Esophagus muscularis mucosa (tissue), 4 donors: ENCODE measurements around the gene TRAPPC3. TPM values are rescaled to one million over a fixed set of nuclear protein-coding genes. Genes with fewer than 3 reads are reported as not detected.
"Not testable (repeated sequence)": the region's sequence is repeated elsewhere in the genome, so short reads cannot be mapped to it uniquely, and the experiment has no call there.

Source experiments
- DNase-seq: peaks from one replicate; pipeline ENCODE4 v3.0.0-alpha.2; 2017; ENCODE audit errors: extremely low spot score
- H3K27ac ChIP-seq, 4 donors: fragments of 200-600 bp; sonication (generic); replicated peaks in 1 of 4; 1 replicate in 3 of 4; 2 replicates in 1 of 4; pipeline ENCODE4 v1.5.1; 2016 to 2019; ENCODE audit warnings: mild to moderate bottlenecking in 1 of 4
- H3K27me3 ChIP-seq, 4 donors: fragments of 200-600 bp; sonication (generic); one replicate each; pipeline versions ENCODE4 v1.5.1 to v1.6.0; 2016 to 2019
- H3K36me3 ChIP-seq, 4 donors: fragments of 200-600 bp; sonication (generic); one replicate each; pipeline ENCODE4 v1.5.1; 2016 to 2019
- H3K4me1 ChIP-seq, 4 donors: fragments of 200-600 bp; sonication (generic); one replicate each; pipeline ENCODE4 v1.5.1; 2016 to 2019
- H3K4me3 ChIP-seq, 4 donors: fragments of 200-600 bp; sonication (generic); 1 replicate in 2 of 4; 2 replicates in 2 of 4; pipeline ENCODE4 v1.5.1; 2016 to 2019; ENCODE audit warnings: mild to moderate bottlenecking in 4 of 4, moderate library complexity in 1 of 4
- H3K9me3 ChIP-seq, 4 donors: fragments of 200-600 bp; sonication (generic); 1 replicate in 3 of 4; 2 replicates in 1 of 4; pipeline ENCODE4 v1.5.1; 2016 to 2019
- CTCF ChIP-seq, 3 experiments: fragments of 200-600 bp in 2 of 3; fragments of 450-650 bp in 1 of 3; sonication (generic) in 2 of 3; IDR thresholded peaks; one replicate each; pipeline ENCODE4 v1.5.1; 2017 to 2019; ENCODE audit warnings: antibody characterized with exemption in 3 of 3, mild to moderate bottlenecking in 2 of 3, moderate library complexity in 1 of 3
- EP300 ChIP-seq: sonication (generic); formaldehyde crosslinking; IDR thresholded peaks from one replicate; pipeline ENCODE4 v1.6.1; 2017; ENCODE audit warnings: antibody characterized with exemption
- POLR2A ChIP-seq: fragments of 450-650 bp; IDR thresholded peaks from one replicate; pipeline ENCODE4 v1.6.1; 2017; ENCODE audit warnings: antibody characterized with exemption, moderate library complexity, mild to moderate bottlenecking, low read depth
- POLR2AphosphoS5 ChIP-seq, 2 donors: sonication (generic); formaldehyde crosslinking; IDR thresholded peaks; one replicate each; pipeline ENCODE4 v1.6.1; 2017; ENCODE audit warnings: antibody characterized with exemption in 2 of 2
- WGBS: methylation state at CpG from one replicate; pipeline ENCODE4 v1.1.5; 2018; 5-methylcytosine and 5-hydroxymethylcytosine counted together
- intact Hi-C: fragments of 100-400 bp; cut with DNase I; formaldehyde crosslinking; loops from one replicate; pipeline ENCODE4 v1.15.1; 2023
- total RNA-seq, 4 donors: library from RNA; depleted of rRNA; stranded (reverse); fragments of >200 nt; gene quantifications; one replicate each; pipeline versions ENCODE4 v1.1.0 to v1.2.1, GENCODE V29; 2016

The TRAPPC3 gene
- total RNA-seq, 4 donors from 2014 or later, result 97.9 to 164 (median 122) TPM

DNA sequence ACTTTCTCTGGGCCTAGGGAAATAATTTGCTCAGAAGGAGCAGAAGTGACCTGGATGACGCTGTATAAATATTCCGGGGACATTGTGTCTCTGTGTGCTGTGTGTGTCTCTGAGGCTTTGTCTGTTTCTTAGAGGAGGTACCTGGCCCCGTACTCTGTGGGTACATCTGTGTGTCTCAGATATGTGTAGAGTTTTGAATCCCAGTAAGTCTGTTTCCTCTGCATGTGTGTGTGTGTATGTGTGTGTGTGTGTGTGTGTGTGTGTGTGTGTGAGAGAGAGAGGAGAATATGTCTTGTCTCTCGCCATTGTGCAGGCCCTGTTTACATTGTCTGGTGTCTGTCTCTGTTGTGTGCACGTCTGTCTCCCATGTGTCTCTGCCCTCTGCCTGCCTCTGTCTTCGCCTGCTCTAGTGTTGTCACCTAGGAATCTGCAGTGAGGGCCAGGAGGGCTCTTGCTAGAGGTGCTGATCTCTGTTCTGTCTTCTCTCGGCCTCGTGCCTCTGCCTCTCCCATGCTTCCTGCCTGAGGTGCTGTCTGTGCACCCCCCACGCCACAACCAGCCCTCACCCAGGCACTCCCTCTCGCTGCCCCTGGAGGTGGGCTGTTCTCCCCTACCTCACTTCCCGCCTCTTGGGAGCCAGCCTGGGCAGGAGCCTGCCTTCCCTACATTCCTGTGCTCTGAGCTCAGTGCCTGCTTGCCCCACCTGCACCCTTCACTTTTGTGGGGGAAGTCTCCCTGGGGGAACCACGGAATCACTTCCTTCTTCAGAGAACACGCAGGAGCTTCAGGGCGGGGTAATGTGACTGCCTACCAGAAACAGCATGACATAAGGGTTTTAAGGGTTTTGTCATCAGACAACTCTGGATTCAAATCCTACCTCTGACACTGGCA lies 12.6 kb upstream of the TRAPPC3 start:
- Histone ChIP-seq H3K27me3 (no peaks in the 10 kb centered on the region), H3K27ac (peak overlapping the region; percentile 97 to 99 (median 98)), H3K4me3 (peak overlapping the region; percentile 45 to 97 (median 54)), H3K36me3 (peaks cover 0 to 25% (median 0%) of the 10 kb centered on the region in 4 donors), H3K4me1 (peaks cover 93 to 99% (median 96%) of the 10 kb centered on the region in 4 donors), H3K9me3 (no peaks in the 10 kb centered on the region)
- 17% methylated on average over 12 of the region's 14 CpGs for WGBS
- intact Hi-C loops, result no loop called here
- TF ChIP-seq EP300 (no peak), POLR2A (no peak), CTCF (IDR thresholded peaks at IDR 0.05) (no peak), POLR2AphosphoS5 (IDR thresholded peaks at IDR 0.05) (no peak)
- DNase-seq, result no peak

GRCh38 chr1:36160949-36161485 lies 11.7 kb upstream of the TRAPPC3 start:
- H3K9me3 ChIP-seq, result no peaks in the 10 kb centered on the region
- H3K4me1 ChIP-seq, result peaks cover 84 to 90% (median 88%) of the 10 kb centered on the region in 4 donors
- H3K27ac ChIP-seq, result peak overlapping the region; percentile 97 to 99 (median 98)
- WGBS, result 0% methylated on average over 10 of the region's 12 CpGs
- DNase-seq, result no peak
- peak overlapping the region; percentile 45 to 97 (median 54) for H3K4me3 ChIP-seq
- no peaks in the 10 kb centered on the region for H3K27me3 ChIP-seq
- no peak for TF ChIP-seq EP300
- peak; percentile 26 to 37 (median 31) for TF ChIP-seq CTCF (IDR thresholded peaks at IDR 0.05)
- TF ChIP-seq POLR2AphosphoS5 (IDR thresholded peaks at IDR 0.05), result peak; percentile 29 to 52
- intact Hi-C loops, result no loop called here
- peaks cover 0 to 25% (median 0%) of the 10 kb centered on the region in 4 donors for H3K36me3 ChIP-seq

DNA sequence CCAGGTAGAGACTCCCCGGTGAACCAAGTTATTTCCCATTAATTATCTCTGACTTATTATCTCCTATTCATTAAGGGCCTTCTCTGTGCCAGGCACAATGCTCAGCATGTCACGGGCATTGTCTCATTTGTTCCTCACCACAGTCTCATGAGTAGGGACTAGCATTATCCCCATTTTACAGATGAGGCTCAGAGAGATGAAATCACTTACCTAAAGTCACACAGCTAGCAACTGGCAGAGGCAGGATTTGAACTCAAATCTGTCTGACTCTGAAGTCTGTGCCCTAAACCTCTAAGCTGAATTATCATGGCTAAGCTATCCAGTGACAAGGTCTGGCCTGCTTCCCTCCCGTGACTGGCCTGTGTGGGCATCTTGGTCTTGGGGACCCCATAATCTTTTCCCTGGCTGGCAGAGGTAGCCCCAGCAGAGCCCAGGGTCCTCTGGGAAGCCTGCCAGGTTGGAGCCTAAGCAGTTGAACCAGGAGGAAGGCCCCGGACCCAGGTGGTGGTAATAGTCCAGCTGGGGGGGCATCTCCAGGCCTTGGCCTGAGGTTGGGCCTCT lies 11.2 kb upstream of the TRAPPC3 start:
- DNase-seq, result no peak
- 32% methylated on average over 4 of the region's 4 CpGs for WGBS
- Histone ChIP-seq H3K4me3 (peak overlapping the region; percentile 45 to 97 (median 54)), H3K36me3 (peaks cover 0 to 25% (median 0%) of the 10 kb centered on the region in 4 donors), H3K27ac (peak overlapping the region; percentile 97 to 99 (median 98)), H3K9me3 (no peaks in the 10 kb centered on the region), H3K27me3 (no peaks in the 10 kb centered on the region), H3K4me1 (peaks cover 79 to 85% (median 82%) of the 10 kb centered on the region in 4 donors)
- intact Hi-C loops, result no loop called here
- TF ChIP-seq POLR2AphosphoS5 (IDR thresholded peaks at IDR 0.05), result no peak

GRCh38 chr1:36159614-36160387 lies 10.5 kb upstream of the TRAPPC3 start:
- H3K9me3 ChIP-seq, result no peaks in the 10 kb centered on the region
- 79% methylated on average over 10 of the region's 10 CpGs for WGBS
- TF ChIP-seq POLR2A (no peak), POLR2AphosphoS5 (IDR thresholded peaks at IDR 0.05) (no peak), CTCF (IDR thresholded peaks at IDR 0.05) (no peak), EP300 (no peak)
- DNase-seq, result no peak
- H3K27me3 ChIP-seq, result no peaks in the 10 kb centered on the region
- peaks cover 0 to 20% (median 0%) of the 10 kb centered on the region in 4 donors for H3K36me3 ChIP-seq
- intact Hi-C loops, result loop anchor here (10.0 kb wide), 1 partner anchor 225 kb away; the partner anchor contains the start of gene STK40
- H3K4me3 ChIP-seq, result peak overlapping the region in 3 of 4 donors; percentile 17 to 97 (median 47)
- H3K27ac ChIP-seq, result peak overlapping the region; percentile 97 to 99 (median 98)
- H3K4me1 ChIP-seq, result peaks cover 78 to 84% (median 82%) of the 10 kb centered on the region in 4 donors

DNA sequence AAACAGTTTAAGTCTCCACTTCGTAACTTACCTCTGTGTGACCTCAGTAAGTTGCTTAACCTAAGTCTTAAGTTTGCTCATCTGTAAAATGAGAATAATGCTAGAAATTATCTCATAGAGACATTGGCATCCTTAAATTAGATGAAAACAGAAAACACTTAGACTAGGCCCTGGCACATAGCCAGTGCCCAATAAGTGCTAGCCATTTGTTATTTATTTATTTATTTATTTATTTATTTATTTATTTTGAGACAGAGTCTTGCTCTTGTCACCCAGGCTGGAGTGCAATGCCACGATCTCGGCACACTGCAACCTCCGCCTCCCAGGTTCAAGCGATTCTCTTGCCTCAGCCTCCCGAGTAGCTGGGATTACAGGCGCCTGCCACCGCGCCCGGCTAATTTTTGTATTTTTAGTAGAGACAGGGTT lies 9.6 kb upstream of the TRAPPC3 start:
- 84% methylated on average over 10 of the region's 10 CpGs for WGBS
- intact Hi-C loops, result loop anchor here (10.0 kb wide), 1 partner anchor 226 kb away; the partner anchor contains the start of gene STK40
- DNase-seq, H3K9me3 ChIP-seq, H3K27me3 ChIP-seq: not testable (repeated sequence)
- H3K4me1 ChIP-seq, result peaks cover 72 to 84% (median 79%) of the 10 kb centered on the region in 4 donors
- peak overlapping the region; percentile 70 to 99 (median 98) for H3K4me3 ChIP-seq
- H3K27ac ChIP-seq, result peak overlapping the region; percentile 97 to 99 (median 98)
- H3K36me3 ChIP-seq, result peaks cover 0 to 20% (median 0%) of the 10 kb centered on the region in 4 donors
